Trophoblast cell (in vitro differentiated cells and primary cell): Measurements from ENCODE around the gene SREBF2.

Source experiments
- DNase-seq, 2 donors: peaks; one replicate each; pipeline ENCODE4 v3.0.0-alpha.2; 2016
- H2AFZ ChIP-seq: 2 replicates; pipeline ENCODE4 v1.6.1; 2013; ENCODE audit warnings: low read length, moderate library complexity, mild to moderate bottlenecking; ENCODE audit not compliant: insufficient read depth, poor library complexity
- H2AK5ac ChIP-seq: 2 replicates; pipeline ENCODE4 v1.6.1; 2013; ENCODE audit warnings: mild to moderate bottlenecking, low read length
- H2BK120ac ChIP-seq: 2 replicates; pipeline ENCODE4 v1.6.1; 2013; ENCODE audit warnings: low read length, mild to moderate bottlenecking, moderate library complexity; ENCODE audit not compliant: insufficient read depth, poor library complexity
- H2BK12ac ChIP-seq: 2 replicates; pipeline ENCODE4 v1.6.1; 2013; ENCODE audit warnings: mild to moderate bottlenecking, low read length, moderate library complexity
- H2BK5ac ChIP-seq: 2 replicates; pipeline ENCODE4 v1.6.1; 2013; ENCODE audit warnings: low read length, low read depth, moderate library complexity, mild to moderate bottlenecking; ENCODE audit not compliant: poor library complexity
- H3K14ac ChIP-seq: 2 replicates; pipeline ENCODE4 v1.6.1; 2013; ENCODE audit warnings: mild to moderate bottlenecking, low read length
- H3K18ac ChIP-seq: 2 replicates; pipeline ENCODE4 v1.6.1; 2013; ENCODE audit warnings: mild to moderate bottlenecking, low read length
- H3K23ac ChIP-seq: 2 replicates; pipeline ENCODE4 v1.6.1; 2013; ENCODE audit warnings: low read length
- H3K27ac ChIP-seq: 2 replicates; pipeline ENCODE4 v1.5.1; 2013; ENCODE audit warnings: low read depth, mild to moderate bottlenecking, inconsistent platforms, low read length, moderate library complexity
- H3K27me3 ChIP-seq: 2 replicates; pipeline ENCODE4 v1.6.1; 2013; ENCODE audit warnings: inconsistent platforms, mild to moderate bottlenecking, low read length, moderate library complexity; ENCODE audit not compliant: insufficient read depth
- H3K36me3 ChIP-seq, 2 experiments: 1 replicate in 1 of 2; 2 replicates in 1 of 2; pipeline ENCODE4 v1.6.1; 2013; ENCODE audit warnings: low read length in 2 of 2, mild to moderate bottlenecking in 2 of 2, moderate library complexity in 1 of 2; ENCODE audit not compliant: insufficient read depth in 2 of 2, control insufficient read depth in 1 of 2
- H3K4ac ChIP-seq: 2 replicates; pipeline ENCODE4 v1.6.1; 2013; ENCODE audit warnings: low read depth, mild to moderate bottlenecking, low read length, moderate library complexity
- H3K4me1 ChIP-seq, 2 experiments: 1 replicate in 1 of 2; 2 replicates in 1 of 2; pipeline ENCODE4 v1.6.1; 2013; ENCODE audit warnings: low read length in 2 of 2, mild to moderate bottlenecking in 2 of 2, moderate library complexity in 1 of 2; ENCODE audit not compliant: insufficient read depth in 2 of 2, control insufficient read depth in 1 of 2
- H3K4me2 ChIP-seq: 2 replicates; pipeline ENCODE4 v1.6.1; 2013; ENCODE audit warnings: inconsistent platforms, mild to moderate bottlenecking, low read length, moderate library complexity
- H3K4me3 ChIP-seq: 2 replicates; pipeline ENCODE4 v1.5.1; 2013; ENCODE audit warnings: mild to moderate bottlenecking, low read depth, low read length, inconsistent platforms
- H3K79me1 ChIP-seq: one replicate; pipeline ENCODE4 v1.6.1; 2013; ENCODE audit warnings: low read length
- H3K79me2 ChIP-seq: 2 replicates; pipeline ENCODE4 v1.6.1; 2013; ENCODE audit warnings: low read length, mild to moderate bottlenecking; ENCODE audit not compliant: control insufficient read depth, insufficient read depth, poor library complexity
- H3K9ac ChIP-seq: 2 replicates; pipeline ENCODE4 v1.6.1; 2013; ENCODE audit warnings: mild to moderate bottlenecking, low read length
- H3K9me3 ChIP-seq: 2 replicates; pipeline ENCODE4 v1.6.1; 2013; ENCODE audit warnings: low read depth, mild to moderate bottlenecking, control low read depth, inconsistent platforms, low read length; ENCODE audit not compliant: insufficient read depth
- H4K12ac ChIP-seq: 2 replicates; pipeline ENCODE4 v1.6.1; 2013; ENCODE audit warnings: low read depth, mild to moderate bottlenecking, low read length, moderate library complexity
- H4K8ac ChIP-seq: 2 replicates; pipeline ENCODE4 v1.6.1; 2013; ENCODE audit warnings: low read depth, mild to moderate bottlenecking, low read length, moderate library complexity
- H4K91ac ChIP-seq: one replicate; pipeline ENCODE4 v1.6.1; 2013; ENCODE audit warnings: low read depth, mild to moderate bottlenecking, low read length, moderate library complexity
- WGBS: extraction: QIAGEN DNeasy Blood & Tissue Kit; methylation state at CpG from one replicate; pipeline ENCODE4 v1.1.7; 2013; ENCODE audit warnings: missing lambda C conversion rate; ENCODE audit not compliant: insufficient read length, insufficient coverage; ENCODE audit errors: extremely low coverage; 5-methylcytosine and 5-hydroxymethylcytosine counted together

The SREBF2 gene

GRCh38 chr22:41925783-41926460 is 93.0 kb downstream of the SREBF2 start:
- Histone ChIP-seq H3K4me1 (peaks cover 3 to 6% of the 10 kb centered on the region in 2 experiments), H4K12ac (no peak overlapping the region), H3K9me3 (peaks cover 2% of the 10 kb centered on the region), H3K4me2 (peak overlapping the region; percentile 67), H3K36me3 (no peaks in the 10 kb centered on the region), H3K14ac (no peak overlapping the region), H2AK5ac (no peak overlapping the region), H2BK120ac (no peak overlapping the region), H2AFZ (no peak overlapping the region), H3K79me2 (peaks cover 2% of the 10 kb centered on the region), H4K8ac (no peak overlapping the region), H4K91ac (no peak overlapping the region), H3K18ac (no peak overlapping the region), H3K4me3 (no peak overlapping the region), H3K27ac (no peak overlapping the region), H2BK5ac (no peak overlapping the region), H2BK12ac (no peak overlapping the region), H3K23ac (no peak overlapping the region), H3K79me1 (peaks cover 3% of the 10 kb centered on the region), H3K9ac (no peak overlapping the region), H3K4ac (no peak overlapping the region), H3K27me3 (peaks cover 13% of the 10 kb centered on the region)
- DNase-seq: peak; percentile 32 to 71
- WGBS: no CpG with 5 or more reads among the region's 48 CpGs

GRCh38 chr22:41927813-41928212 is 94.9 kb downstream of the SREBF2 start:
- Histone ChIP-seq H3K14ac (no peak overlapping the region), H2AFZ (no peak overlapping the region), H2BK12ac (no peak overlapping the region), H4K91ac (no peak overlapping the region), H3K23ac (no peak overlapping the region), H3K79me1 (peaks cover 3% of the 10 kb centered on the region), H4K8ac (no peak overlapping the region), H3K4me3 (no peak overlapping the region), H2BK120ac (no peak overlapping the region), H3K4me2 (no peak overlapping the region), H3K27ac (no peak overlapping the region), H3K18ac (no peak overlapping the region), H3K79me2 (peaks cover 2% of the 10 kb centered on the region), H3K27me3 (peaks cover 13% of the 10 kb centered on the region), H3K36me3 (no peaks in the 10 kb centered on the region), H2AK5ac (no peak overlapping the region), H3K9me3 (peaks cover 2% of the 10 kb centered on the region), H4K12ac (no peak overlapping the region), H3K4ac (no peak overlapping the region), H2BK5ac (no peak overlapping the region), H3K4me1 (peaks cover 3 to 6% of the 10 kb centered on the region in 2 experiments), H3K9ac (no peak overlapping the region)
- DNase-seq: peak in 1 of 2 donors; percentile 22
- no CpG with 5 or more reads among the region's 6 CpGs for WGBS

- no peaks in the 10 kb centered on the region for H3K36me3 ChIP-seq
- H3K27me3 ChIP-seq: peaks cover 13% of the 10 kb centered on the region
- no peak overlapping the region for H4K12ac ChIP-seq
- H3K79me1 ChIP-seq: peaks cover 3% of the 10 kb centered on the region
- no peak for DNase-seq
- no peak overlapping the region for H3K14ac ChIP-seq
- H3K4me2 ChIP-seq: no peak overlapping the region
- no peak overlapping the region for H4K91ac ChIP-seq
- no peak overlapping the region for H2AK5ac ChIP-seq
- no peak overlapping the region for H3K9ac ChIP-seq
- no peak overlapping the region for H3K18ac ChIP-seq
- peaks cover 2% of the 10 kb centered on the region for H3K79me2 ChIP-seq
- peaks cover 2% of the 10 kb centered on the region for H3K9me3 ChIP-seq
- H3K4me3 ChIP-seq: no peak overlapping the region
- no peak overlapping the region for H2AFZ ChIP-seq
- WGBS: no CpG with 5 or more reads among the region's 14 CpGs
- no peak overlapping the region for H2BK12ac ChIP-seq
- no peak overlapping the region for H3K27ac ChIP-seq
- H3K4me1 ChIP-seq: peaks cover 3 to 6% of the 10 kb centered on the region in 2 experiments
- no peak overlapping the region for H4K8ac ChIP-seq
- no peak overlapping the region for H3K23ac ChIP-seq
- no peak overlapping the region for H3K4ac ChIP-seq
- H2BK120ac ChIP-seq: no peak overlapping the region
- H2BK5ac ChIP-seq: no peak overlapping the region
Measured at GRCh38 chr22:41928593-41929417, 95.9 kb downstream of the SREBF2 start.

- Histone ChIP-seq H3K27me3 (peaks cover 13% of the 10 kb centered on the region), H2AK5ac (no peak overlapping the region), H2BK12ac (no peak overlapping the region), H3K14ac (no peak overlapping the region), H3K23ac (no peak overlapping the region), H3K9me3 (peaks cover 2% of the 10 kb centered on the region), H2AFZ (no peak overlapping the region), H3K4me3 (no peak overlapping the region), H2BK5ac (no peak overlapping the region), H4K12ac (no peak overlapping the region), H3K79me2 (peaks cover 2% of the 10 kb centered on the region), H3K27ac (no peak overlapping the region), H2BK120ac (no peak overlapping the region), H3K4me1 (peaks cover 3 to 6% of the 10 kb centered on the region in 2 experiments), H3K9ac (no peak overlapping the region), H3K36me3 (no peaks in the 10 kb centered on the region), H4K8ac (no peak overlapping the region), H4K91ac (no peak overlapping the region), H3K79me1 (peaks cover 3% of the 10 kb centered on the region), H3K18ac (no peak overlapping the region), H3K4ac (no peak overlapping the region), H3K4me2 (no peak overlapping the region)
- WGBS: no CpG with 5 or more reads among the region's 8 CpGs
- DNase-seq: no peak
Measured at GRCh38 chr22:41929418-41929810, 96.5 kb downstream of the SREBF2 start.
